GM18526 (cell line): ENCODE results near the gene STK17B.

Experiments used
- POLR2A ChIP-seq: IDR thresholded peaks from 3 replicates; pipeline ENCODE4 v1.6.1; 2011; ENCODE audit not compliant: insufficient read length; ENCODE audit errors: extremely low read depth

The STK17B gene

GRCh38 chr2:196170606-196171247 lies 651 bp downstream of the STK17B start:
- no peak for TF ChIP-seq POLR2A

DNA sequence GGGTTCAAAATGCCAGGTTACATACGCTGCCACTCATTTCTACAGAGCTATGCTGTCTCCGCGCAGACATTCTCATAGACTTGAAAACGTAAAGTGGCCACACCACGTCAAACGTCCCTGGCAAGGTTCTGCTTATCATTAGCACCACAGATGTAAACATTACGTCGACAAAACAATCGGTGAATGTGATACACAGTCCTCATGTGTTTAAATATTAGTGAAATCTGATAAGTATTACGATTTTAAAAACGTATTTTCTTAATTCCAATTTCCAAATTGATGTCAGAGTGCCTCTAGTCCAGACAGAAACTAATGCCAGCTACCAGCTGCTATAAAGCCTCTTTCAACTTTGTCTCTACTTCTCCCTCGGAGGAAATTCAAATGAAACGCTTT lies 1.2 kb downstream of the STK17B start:
- no peak for TF ChIP-seq POLR2A

DNA sequence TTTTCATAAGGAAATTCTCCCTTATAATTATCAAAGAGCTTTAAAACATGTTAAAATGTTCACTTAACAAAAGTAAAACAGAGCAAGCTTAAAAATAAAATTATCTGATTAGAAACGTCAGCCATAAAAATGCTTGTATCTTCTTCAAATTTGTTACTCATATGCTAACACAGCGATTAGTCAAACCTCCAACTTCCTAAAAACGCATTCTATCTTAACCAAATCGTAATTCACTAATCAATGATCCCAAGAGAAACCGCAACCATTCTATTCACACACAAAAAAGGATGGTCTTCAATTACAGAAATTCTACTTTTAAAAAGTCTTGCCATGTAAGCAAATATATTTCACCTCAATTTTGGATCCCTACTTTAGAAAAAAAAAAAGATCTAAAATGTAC lies 1.9 kb downstream of the STK17B start:
- TF ChIP-seq POLR2A = no peak

GRCh38 chr2:196168181-196168580 lies 3.2 kb downstream of the STK17B start:
- no peak for TF ChIP-seq POLR2A

DNA sequence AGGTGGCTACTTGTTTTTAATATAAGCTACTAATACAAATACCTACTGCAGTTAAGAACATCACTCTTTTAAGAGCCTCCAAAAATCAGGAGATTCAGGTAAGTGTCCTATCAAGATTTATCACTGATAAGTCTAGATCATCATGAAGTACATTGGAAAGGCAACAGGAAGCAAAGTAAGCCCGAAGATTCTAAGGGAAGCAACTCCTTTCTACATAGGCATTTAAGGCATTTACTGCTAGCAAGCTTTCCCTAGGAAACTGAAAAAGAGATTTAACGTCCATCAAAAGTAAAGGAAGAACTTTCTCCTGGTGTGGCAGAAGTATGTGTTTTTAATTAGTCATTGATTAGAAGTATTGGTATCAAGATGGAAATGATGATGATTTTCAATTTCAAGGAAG lies 3.7 kb downstream of the STK17B start:
- TF ChIP-seq POLR2A = no peak

- no peak for TF ChIP-seq POLR2A
These were observed 4.5 kb downstream of the STK17B start for GRCh38 chr2:196166876-196167275.

GRCh38 chr2:196165016-196165415 lies 6.4 kb downstream of the STK17B start:
- no peak for TF ChIP-seq POLR2A

- no peak for TF ChIP-seq POLR2A
These were observed 8.1 kb downstream of the STK17B start for GRCh38 chr2:196163285-196163684.

GRCh38 chr2:196162586-196163175 lies 8.7 kb downstream of the STK17B start:
- no peak for TF ChIP-seq POLR2A

GRCh38 chr2:196160946-196161345 lies 10.4 kb downstream of the STK17B start:
- no peak for TF ChIP-seq POLR2A

- no peak for TF ChIP-seq POLR2A
These were observed 11.3 kb downstream of the STK17B start for GRCh38 chr2:196160101-196160500.

- TF ChIP-seq POLR2A = no peak
These were observed 12.0 kb downstream of the STK17B start for GRCh38 chr2:196159221-196159892.

- TF ChIP-seq POLR2A = no peak
These were observed 15.8 kb downstream of the STK17B start for GRCh38 chr2:196155575-196155974.

DNA sequence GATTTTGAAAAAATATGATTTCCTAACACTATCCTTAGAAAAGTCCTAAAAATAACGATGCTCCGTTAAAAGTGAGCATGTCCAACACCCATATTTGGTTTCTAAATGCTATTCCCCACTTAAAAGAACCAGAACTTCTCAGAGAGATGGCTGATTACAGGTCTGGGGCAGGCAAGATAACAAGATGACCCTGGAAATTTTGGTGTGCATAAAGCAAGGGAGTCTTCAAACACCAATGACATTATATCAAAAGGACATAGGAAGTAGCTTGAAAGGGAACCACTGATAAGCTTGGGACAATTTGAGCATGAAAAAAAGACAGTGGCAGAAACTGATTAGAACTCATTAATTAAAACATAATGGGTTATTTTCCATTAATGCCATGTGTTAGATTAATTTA lies 17.9 kb downstream of the STK17B start:
- TF ChIP-seq POLR2A = no peak

GRCh38 chr2:196149948-196150347 lies 21.4 kb downstream of the STK17B start:
- TF ChIP-seq POLR2A = no peak

- no peak for TF ChIP-seq POLR2A
These were observed 22.6 kb downstream of the STK17B start for GRCh38 chr2:196148736-196149135.
